ENCODE data around the gene FRMD8.
A peak's percentile ranks its signal among the peaks of the same experiment; 100 is the strongest.

Gene FRMD8

DNA sequence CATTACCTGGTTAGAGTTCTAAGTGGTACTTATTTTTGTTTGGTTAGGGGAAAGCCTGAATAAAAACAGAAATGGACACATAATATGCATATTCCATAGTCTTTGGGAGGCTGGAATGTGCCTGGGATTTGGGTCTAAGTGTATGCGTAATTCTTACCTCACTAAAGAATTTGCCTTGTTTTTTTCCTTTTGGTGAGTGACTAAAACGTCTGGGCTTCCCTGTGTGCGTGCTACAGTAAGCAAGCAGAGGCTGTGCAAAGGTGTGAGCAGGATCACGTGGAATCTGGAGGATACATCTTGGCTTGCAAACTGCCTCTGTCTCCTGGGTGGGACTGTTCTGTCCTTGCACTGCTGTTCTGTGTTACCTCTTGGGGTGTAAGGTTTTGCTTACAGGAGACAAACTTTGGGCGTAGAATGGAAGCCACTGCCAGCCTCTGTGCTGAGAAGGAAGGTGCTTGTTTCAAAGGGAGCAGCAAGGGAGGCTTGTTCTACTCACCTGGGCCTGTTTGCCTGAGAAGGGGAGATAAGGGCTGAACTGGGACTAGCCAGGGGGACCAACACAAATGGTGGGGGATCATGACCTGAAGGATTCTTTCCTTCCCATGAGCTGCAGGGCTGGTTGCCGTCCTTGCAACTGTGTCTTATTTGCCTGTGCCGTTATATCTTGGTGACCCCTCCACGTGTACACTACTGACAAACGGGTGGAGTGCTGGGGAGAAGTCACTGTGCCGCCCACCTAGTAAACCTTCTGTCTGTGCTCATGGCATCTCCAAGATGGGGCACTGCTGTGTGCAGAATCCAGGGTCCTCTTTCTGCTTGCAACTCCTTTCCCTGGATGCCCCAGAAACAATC lies 40.6 kb downstream of the FRMD8 start:
- no peak for DNase-seq

DNA sequence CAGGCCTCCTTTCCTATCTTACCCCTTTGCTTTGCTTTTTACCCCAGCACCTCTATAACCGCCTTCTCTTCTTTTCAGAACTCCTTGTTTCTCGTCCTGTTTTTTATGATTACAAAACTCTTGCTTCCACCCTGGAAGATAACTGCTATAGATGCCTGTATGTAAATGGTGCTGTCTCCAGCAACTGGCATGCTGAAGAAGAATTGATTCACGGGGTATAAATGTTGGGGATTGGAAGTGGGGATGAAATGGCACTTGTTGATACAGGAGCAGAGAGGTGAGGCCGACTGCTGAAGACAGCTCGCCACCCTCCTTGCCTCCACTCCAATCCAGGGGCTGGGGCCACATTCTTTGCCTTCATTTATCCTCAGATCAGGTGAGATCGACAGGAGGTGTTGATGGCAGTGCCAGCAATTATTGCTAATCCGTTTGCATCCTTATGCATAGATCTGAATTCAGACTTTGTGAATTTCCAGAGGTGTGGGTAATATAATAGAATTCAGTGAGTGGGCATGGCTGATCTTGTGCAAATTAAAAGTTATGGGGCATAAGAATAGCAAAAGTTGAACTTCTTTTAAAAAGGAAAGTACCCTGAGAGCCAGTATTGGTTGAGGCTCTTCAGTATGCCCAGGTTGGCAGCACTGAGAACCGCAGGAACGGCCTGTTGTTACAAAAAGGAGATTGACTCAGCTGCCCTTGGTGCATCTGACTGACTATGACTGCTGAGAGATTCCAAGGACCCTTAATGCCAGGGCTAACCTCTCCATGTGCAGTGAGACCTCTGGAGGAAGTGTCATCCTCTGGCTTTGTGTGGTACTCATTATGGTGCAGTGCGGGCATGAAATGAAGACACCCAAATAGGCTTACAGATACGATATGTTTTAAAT lies 41.5 kb downstream of the FRMD8 start:
- DNase-seq = no peak

DNA sequence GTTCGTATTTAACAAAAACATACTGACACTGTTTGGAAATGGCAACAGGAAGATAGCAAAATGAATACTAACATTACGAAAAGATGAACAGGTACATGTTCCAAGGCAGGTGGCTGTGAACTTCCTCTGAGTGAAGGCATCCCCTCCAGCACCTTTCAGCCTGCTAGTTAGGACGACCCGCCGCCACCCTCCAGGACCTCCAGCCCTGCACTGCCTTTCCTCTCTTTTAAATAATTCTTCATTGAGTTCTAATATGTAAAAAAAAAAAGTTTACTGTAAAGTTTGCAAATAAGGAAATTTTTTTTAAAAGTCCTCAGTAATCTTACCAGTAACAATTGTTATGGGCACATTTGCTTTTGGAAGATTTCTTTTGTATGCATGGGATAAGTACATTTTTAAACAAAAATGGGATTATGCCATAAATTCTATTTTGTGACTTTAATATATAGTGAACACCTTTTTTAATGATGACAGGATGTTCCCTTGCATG lies 42.2 kb downstream of the FRMD8 start:
- DNase-seq = no peak

DNA sequence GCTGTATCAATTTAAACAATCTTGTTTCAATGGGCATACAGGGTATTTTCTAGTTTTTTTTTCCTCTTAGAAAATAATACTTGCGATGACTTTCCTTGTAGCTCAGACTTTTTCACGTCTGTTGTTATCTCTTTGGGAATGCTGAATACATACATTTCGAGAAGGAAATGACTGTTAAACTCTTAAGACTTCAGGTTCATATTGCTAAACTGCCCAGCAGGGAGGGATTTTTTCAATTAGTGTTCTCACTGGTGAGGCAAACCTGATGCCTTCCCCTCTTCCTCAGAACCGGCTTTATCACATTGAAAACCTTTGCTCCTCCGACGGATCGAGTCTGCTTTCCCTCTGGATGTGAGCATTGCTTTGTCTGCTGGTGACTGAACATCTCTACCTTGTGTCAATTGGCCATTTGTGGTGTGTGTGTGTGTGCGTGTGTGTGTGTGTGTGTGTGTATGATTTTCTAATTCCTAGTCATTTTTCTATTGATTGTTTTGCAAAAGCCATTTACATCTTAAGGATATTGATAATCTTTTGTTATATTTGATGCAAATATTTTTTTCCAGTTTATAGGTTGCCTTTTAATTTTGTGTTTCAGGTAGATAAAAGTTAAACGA lies 42.7 kb downstream of the FRMD8 start:
- DNase-seq = no peak

DNA sequence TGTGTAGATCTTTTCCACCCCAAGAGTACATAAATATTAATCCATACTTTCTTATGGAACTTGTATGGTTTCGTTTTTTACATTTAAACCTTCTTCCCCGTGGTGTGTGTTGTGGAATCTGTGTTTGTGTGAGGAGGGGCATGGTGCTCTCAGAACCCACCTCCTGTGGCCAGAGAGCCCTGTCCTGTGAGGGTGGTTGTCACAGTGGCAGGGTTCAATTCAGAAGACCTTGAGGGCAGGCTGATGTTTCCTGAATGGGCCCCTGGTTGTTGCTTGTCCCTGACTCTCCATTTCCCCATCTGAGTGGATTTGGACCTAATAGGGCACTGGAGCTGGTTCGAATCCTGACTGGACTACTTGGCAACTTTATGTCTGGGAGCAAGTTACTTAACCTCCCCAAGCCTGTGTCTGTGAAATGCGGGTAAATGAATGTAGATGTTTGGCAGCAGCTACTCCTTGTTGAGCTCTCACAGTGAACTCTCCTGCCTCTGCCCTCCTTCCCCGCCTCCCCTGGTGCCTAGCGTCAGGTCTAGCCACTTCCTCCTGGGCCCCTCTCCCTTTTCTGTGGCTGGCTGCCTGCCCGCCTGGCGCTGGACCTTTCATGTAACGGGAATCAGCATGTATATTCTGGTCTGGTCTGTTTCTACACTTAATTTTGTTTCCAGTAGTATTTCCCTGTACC lies 43.4 kb downstream of the FRMD8 start:
- DNase-seq = no peak

GRCh38 chr11:65430406-65431217 lies 44.2 kb downstream of the FRMD8 start:
- no peak for DNase-seq

DNA sequence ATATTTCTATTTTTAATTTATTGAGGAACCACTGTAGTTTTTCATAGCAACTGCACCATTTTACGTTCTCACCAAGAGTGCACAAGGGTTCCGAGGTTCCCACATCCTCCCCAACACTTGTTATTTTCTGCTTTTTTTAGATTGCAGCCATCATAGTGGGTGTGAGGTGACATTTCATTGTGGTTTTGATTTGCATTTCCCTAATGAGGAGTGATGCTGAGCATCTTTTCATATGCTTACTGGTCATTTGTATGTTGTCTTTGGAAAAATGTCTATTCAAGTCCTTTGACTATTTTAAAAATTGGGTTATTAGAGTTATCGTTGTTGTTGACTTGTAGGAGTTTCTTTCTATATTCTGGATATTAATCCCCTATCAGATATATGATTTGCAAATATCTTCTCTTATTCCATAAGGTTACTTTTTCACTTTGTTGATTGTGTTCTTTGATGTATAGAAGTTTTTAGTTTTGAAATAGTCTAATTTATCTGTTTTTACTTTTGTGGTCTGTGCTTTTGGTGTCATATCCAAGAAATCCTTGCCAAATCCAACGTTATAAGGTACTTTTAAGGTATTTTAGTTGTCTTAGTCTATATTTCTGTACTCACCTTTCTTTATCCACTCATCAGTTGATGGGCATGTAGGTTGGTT lies 45.1 kb downstream of the FRMD8 start:
- DNase-seq = no peak

DNA sequence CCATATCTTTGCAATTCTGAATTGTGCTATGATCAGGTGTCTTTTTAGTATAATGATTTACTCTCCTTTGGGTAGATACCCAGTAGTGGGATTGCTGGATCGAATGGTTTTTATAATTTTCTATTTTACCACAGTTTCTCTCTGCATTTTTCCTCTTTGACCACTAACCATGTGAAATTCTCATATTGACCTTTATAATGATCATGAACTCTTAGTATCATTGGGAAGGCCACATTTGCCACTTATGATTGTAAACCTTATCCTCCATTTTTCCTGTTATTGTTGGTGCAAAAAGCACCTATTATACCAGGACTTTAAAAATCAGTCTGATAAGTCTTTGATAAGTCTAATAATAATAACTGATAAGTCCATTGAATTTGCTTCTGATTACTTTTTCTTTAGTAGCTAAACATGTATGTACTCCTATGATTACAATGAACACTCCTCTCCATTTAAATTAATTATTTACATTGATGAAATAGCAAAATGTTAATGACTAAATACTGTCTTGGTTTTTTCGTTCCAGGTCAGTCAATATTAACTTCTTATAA lies 45.7 kb downstream of the FRMD8 start:
- DNase-seq = no peak

DNA sequence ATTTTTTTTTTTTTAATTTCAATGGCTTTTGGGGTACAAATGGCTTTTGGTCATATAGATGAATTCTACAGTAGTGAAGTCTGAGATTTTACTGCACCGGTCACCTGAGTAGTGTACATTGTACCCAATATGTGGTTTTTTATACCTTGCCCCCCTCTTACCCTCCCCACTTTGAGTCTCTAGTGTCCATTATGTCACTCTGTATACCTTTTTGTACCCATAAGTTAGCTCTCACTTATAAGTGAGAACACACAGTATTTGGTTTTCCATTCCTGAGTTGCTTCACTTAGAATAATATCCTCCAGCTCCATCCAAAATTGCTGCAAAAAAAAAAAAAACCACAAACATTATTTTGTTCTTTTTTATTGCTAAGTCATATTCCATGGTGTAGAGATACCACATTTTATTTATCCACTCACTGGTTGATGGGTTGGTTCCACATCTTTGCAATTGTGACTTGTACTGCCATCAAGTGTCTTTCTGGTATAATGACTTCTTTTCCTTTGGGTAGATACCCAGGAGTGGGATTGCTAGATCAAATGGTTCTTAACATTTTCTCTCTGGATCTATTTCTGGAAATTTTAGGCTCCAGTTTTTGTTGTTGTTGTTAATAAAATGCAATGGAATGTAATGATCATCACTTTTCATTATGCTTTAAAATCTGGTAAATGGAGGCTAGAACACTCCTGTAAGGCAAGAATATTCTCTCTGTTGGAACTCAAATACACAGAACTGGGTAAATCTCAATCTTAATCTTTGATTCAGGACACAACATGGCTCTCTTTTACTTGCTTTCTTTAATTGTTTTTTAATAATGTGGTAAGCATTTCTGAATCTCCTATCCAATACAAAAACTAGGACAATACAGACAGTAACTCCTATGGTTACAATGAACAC lies 46.5 kb downstream of the FRMD8 start:
- peak in 1 of 2 donors; percentile 29 for DNase-seq

- no peak for DNase-seq
Measured at GRCh38 chr11:65433657-65434056, 47.2 kb downstream of the FRMD8 start.

- no peak for DNase-seq
Measured at GRCh38 chr11:65434057-65434666, 47.7 kb downstream of the FRMD8 start.

DNA sequence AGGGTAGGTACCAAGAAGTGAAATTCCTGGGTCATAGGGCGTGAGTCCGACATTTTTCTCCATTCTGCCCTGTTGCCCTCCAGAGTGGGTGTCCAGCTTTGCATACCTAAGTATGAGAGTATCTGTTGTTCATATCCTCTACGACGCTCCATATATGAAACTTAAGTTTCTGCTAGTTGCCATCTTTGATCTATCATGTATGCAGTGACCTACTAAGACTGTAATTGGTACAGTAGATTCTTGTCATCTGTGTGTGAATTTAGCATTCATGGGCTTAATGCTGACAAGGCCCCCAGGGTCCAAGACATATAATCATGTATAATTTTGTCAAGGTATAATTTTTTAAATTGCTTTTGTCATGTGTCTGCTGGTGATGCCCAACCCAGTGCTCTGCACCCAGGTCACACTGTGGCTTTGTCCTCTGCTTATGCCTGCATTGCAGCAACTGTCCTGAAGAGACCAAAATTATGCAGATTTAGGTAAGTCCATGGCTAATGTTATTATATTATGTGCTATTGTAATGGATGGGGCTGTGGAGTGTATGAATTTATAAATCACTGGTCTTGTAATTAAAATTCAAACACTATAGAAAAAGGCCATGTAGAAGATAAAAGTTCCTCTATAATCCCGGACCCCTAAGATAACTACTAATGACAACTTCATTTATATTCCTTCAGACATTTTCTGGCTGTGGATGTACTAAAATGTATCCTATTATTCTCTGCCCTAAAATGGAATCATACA lies 48.4 kb downstream of the FRMD8 start:
- no peak for DNase-seq

DNA sequence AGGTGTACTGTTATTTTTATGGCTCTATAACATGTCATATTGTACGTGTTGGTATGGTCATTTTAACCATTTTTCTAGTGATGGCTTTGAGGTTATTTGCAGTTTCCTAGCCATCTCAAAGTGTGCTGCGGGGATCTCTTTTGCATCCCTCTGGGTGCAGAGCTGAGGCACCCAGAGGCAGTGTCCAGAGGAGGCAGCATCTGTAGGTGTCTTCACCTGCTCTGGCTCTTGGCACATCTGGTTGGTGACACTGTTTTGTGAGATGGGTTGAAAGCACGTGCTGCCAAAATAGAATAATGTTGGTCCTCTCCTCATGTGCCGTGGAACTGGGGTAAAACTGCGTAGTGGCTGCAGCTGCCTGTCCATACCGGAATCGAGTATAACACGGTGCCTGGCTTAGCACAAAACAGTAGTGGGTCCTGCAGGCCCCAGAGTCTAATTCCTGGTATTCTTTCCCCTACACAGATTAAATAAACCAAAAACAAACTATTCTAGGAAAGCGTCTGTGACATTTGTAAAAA lies 49.0 kb downstream of the FRMD8 start:
- no peak for DNase-seq

DNA sequence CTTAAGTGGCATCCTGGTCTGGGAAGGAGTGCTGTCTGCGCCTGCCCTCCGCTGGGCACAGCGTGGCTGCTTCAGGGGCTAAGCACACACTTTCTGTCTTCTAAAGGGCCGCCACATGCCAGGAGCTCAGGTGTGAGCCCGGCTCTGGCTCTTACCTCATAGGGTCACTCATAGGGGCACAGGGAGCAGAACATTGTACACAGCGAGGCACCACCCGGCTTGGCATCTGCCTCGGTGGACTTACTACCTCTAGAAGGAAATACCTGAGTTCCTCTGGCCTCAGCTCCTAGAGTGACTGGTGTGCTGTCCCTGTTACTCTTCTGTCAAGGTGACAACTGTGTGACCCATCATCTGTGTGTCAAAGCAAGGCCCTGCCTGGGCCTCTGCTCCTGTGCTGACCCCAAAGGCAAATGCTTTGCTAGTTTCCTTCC lies 49.6 kb downstream of the FRMD8 start:
- DNase-seq = no peak

DNA sequence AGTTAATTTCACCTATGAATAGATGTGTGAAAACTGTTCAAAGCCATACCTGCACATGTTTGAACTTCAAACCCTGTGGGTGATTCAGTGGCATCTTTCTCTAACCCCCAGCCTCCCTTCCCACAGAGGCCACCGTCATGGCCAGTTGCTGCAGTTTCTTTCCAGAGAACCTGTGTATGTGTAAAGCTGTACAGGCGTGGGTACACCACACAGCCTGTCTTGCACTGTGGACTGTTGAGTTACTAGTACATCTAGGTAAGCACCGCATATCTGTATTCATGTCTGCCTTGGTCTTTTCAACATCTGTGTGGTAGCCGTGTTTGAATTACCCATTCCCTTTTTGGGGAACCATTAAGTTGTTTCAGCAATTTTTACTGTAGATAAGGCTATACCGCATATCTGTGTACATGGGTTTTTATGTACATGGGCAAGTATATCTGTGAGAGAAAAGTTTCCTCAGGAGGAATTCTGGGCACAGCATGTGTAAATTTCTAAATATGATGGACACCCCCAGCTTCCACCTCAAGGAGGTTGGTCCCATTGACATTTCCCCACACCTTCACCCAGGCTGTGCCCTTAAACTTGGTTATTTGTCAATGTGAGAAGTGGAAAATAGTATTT lies 50.1 kb downstream of the FRMD8 start:
- DNase-seq = no peak

DNA sequence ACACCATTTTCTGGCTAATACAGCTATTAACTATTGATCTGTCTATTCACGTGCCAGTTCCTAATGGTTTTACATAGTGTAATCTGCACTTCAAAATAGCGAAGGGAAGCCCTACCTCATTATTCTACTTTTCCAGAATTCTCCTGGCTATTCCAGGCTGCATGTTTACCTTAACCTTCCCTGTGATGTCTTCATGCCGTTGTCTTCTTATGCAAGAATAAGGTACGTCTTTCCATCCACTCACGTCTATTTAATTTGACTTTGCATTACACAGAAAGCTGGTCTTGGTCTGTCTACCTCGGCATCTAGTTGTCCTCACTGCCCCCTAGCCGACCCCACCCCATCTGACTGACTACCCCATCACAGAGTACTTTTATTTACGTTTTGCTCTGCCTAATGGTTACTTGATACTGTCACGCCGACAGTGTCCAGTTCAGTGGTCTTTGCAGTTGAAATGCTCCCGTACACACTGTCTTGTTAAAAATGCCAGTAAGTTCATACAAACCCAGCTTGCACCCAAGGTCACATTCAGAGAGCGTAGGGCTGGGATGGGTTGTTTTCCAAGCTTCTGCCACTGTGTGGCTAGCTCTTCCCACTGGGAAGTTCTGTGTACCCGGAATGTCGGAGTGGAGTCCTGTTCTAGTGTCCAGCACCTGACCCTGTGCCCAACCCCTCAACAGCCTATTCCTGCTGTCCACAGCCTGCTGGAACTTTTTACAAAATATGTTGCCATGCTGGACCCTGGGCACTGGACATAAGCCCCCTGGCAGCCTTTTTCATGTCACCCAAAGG lies 51.2 kb downstream of the FRMD8 start:
- DNase-seq = no peak
